Non-pigmented ciliary epithelial cell (primary cell): ENCODE results near the gene PTDSS2.
"Not testable (repeated sequence)": the region's sequence is repeated elsewhere in the genome, so short reads cannot be mapped to it uniquely, and the experiment has no call there.

ENCODE experiments used
- DNase-seq: peaks from one replicate; pipeline ENCODE4 v3.0.0-alpha.2; 2010; ENCODE audit warnings: low read depth

The PTDSS2 gene

GRCh38 chr11:413120-414081 lies 36.7 kb upstream of the PTDSS2 start:
- no peak for DNase-seq

DNA sequence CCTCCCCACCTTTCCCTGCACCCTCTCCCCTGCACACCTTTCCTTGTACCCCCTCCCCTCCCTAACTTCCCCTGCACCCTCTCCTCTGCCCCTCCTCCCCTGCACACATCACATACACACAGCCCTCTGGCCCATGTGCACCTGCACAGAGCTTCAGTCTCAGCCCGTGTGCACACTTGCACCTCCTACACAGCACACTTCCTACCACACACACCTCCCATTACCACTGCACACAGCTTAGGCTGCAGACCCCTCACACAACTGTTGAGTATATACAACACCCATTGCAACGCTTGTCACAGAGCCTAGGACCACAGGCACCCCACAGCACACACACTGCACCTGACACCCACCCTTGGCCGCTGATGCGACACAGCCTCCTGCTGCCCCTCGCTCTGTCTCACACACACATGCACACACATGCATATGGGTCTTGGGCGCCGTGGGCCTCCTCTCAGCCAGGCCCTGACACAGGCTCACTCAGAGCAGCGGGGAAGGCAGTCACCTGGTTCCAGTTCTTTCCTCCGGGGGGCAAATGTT lies 35.7 kb upstream of the PTDSS2 start:
- no peak for DNase-seq

DNA sequence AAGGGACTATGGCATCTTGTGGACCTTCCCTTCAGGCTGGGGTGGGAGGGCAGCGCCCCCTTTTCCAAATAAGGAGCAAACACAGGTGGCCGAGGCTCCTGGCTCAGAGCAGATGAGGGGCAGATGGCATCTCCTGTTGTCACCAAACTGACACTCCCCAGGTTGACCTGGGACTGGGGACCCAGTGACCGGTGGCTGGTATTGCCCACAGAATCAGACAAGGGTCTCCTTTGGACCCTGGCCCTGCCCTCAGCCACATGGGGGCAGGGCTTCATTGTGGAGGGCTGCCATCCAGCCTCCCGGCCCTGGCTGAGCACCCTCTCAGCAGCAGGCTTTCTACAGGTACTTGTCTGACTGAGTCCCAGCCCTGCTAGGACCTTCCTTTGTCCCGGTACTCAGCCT lies 34.4 kb upstream of the PTDSS2 start:
- no peak for DNase-seq

DNA sequence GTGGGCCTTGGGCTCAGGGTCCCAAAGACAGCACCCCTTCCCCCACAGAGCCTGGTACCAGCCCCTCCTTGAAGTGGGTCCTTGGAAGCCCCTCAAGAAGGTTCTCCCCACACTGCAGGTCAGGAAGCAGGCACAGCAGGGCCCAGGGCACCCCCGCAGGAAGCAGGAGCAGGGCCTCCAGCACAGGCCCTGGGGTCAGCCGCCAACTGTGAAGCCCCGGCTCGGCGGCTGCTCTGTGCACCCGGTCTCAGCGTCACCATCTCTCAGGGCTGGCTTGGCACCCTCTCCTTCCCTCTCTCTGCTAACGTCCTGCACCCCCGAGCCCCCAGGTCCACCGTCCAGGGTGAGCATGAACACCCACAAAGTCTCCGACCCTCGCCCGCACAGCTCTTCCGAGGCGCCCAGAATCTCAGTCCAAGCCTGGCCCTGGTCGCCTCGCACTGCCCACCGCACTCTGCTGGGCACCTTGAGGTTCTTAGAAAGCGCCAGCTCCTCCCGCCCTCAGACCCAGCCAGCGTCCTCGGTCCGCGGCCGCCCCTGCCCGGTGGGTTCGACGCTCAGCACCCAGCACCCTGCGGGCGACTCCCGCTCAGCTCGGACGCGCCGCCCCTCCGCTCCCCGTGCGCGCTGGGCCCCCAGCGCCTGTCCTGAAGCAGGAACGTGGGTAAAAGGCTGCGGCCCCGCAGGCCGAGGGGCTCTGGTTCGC lies 33.9 kb upstream of the PTDSS2 start:
- DNase-seq = no peak

GRCh38 chr11:416757-417621 lies 33.1 kb upstream of the PTDSS2 start:
- DNase-seq = no peak

- no peak for DNase-seq
Observed at GRCh38 chr11:417652-418342, 32.3 kb upstream of the PTDSS2 start.

DNA sequence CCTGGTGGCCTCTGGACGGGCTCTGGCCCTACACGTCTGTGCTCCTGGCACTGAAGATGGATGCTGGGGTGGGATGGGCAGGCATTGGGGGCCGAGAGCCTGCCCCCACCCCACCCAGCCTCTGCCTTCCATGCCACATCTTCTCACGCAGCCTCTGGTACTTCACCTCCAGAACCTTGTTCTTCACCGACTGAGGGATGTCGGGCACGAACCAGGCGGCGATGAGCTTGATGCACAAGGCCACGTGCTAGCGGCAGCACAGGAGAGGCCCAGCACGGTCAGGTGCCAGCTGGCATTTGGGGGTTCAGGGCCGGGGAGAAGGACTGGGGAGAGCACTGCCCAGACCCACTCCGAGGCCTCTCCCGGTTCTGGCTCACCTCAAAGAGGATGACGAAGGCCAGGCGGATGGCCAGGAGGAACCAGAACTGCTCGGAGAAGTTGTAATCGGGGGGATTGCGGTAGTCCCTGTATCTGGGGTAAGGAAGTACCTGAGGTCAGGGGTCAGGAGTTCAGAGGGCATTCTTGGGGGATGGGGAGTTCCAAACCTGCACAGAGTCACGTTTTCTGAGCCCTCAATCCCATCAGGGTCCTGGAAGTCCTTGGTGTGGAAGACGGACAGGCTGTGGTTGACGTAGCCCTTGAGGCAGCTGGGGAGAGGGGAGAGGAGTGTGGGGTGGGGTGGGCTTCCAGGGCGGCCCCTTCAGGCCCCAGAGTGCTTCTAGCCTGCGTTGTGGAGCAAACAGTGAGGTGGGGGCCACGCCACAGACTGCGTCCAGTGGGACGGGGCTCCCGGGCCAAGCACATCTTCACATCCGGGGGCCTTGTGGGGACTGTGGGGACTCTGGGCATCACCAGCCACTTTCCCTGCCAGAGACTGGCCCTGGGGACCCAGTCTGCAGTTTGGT lies 31.5 kb upstream of the PTDSS2 start:
- DNase-seq = no peak

DNA sequence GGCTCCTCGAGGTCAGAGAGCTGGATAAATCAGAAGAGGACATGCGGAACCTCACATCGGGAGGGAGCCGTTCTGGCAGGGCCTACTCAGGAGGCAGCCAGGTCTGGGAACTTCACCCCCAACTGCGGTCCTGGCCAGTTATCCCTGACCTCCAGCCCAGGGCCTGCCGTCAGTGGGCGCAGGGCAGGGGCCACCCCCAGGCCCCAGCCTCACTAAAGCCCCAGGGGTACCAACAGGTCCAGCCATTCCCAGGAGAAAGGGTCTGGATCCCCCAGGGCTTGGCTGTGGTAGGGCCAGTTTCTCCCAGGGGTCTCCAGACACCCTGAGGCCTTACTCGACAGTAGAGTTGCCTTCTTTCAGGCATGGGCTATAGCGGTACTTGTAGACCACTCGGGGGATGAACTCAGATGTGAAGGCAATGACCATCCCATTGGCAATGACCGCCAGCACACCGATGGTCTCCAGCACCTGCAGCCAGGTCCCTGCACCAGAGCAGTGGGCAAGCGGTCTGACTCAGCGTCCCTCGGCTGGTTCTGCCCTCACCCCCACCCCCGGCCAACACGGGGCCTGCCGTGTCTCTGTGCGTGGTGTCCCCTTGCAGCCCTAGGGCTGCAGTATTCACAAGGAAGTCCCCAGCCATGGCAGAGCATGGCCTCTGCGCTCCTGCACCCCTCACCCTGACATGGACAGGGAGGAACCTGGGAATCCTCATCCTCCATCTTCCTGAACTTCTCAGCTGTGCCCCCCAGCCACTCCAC lies 30.7 kb upstream of the PTDSS2 start:
- DNase-seq = no peak

- DNase-seq = no peak
Observed at GRCh38 chr11:420054-420910, 29.8 kb upstream of the PTDSS2 start.

DNA sequence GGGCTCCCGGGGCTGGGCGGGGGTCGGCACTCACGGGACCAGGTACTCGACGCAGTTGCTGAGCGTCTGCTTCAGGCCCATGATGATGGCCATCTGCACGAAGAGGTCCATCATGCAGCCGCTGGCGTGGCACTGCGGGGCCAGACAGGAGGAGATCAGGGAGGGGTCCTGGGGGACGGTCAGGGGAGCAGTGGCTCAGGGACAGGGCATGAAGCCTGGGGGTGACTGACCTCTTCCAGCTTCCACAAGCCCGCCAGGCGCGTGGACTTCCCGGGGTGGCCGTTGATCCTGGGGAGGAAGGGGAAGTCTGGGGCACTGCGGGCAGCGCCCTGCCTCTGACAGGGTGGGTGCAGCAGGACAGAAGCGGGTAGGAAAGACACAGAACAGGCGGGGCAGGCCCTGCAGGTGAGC lies 29.2 kb upstream of the PTDSS2 start:
- no peak for DNase-seq

- no peak for DNase-seq
Observed at GRCh38 chr11:422249-422656, 27.8 kb upstream of the PTDSS2 start.

DNA sequence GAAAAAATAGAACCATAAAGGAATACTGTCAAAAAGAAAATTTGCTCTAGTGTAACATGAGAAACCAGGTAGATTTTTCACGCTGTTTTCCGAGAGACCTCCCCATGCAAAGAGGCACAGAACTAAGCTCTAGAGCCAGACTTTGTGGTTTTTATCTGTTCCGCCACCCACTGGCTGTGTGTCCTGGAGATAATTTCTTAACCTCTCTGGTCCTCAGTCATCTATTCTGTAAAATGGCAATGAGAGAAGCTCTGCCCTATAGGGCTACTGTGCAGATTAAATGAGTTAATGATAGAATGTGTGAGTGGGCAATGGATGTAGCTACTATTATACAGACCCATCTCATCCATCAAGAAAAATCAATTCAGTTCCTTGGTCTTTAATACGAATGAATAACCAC lies 25.8 kb upstream of the PTDSS2 start:
- DNase-seq = no peak

DNA sequence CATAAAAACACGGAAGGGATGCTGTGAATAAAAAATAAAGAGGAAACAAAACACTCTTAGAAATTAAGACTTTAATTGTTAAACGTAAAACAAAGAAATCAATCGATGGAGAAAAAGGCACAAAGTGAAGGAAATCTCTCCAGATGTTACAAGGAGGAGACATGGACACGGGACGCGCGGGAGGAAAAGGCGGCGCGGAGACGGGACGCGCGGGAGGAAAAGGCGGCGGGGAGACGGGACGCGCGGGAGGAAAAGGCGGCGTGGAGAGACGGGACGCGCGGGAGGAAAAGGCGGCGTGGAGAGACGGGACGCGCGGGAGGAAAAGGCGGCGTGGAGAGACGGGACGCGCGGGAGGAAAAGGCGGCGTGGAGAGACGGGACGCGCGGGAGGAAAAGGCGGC lies 25.3 kb upstream of the PTDSS2 start:
- DNase-seq = not testable (repeated sequence)

DNA sequence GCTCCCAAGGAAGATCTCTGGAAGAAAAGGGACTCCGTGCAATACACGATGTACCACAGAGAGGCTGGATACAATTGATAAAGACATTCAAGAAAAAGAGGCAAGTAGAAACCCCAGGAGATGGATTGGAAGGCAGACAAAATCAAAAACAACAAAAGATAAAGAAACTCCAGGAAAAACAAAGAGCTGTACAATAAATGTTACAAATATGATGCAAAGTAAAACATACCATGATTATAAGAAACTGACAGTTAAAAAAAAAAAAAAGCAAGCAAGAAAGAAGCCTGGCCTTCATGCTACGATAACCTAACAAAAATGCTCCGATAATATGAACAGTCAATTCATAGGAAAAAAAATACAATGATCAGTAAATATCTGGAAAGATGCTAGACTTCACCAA lies 24.8 kb upstream of the PTDSS2 start:
- DNase-seq = no peak

DNA sequence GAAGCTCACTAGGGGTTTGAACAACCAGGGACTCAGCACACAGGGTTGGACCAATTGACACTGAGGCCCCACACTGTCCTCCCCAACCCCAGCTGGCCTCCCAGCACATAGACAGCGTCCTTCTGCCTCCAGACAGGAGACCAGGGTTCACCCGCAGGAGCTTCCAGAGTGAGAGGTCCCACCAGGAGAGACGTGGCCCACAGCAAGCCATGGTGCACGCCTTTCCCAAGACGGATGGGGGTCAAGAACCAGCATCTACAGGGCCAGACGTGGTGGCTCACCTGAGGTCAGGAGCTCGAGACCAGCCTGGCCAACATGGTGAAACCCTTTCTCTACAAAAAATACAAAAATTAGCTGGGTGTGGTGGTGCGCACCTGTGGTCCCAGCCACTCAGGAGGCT lies 23.2 kb upstream of the PTDSS2 start:
- DNase-seq = no peak

- no peak for DNase-seq
Observed at GRCh38 chr11:428295-428694, 21.8 kb upstream of the PTDSS2 start.

DNA sequence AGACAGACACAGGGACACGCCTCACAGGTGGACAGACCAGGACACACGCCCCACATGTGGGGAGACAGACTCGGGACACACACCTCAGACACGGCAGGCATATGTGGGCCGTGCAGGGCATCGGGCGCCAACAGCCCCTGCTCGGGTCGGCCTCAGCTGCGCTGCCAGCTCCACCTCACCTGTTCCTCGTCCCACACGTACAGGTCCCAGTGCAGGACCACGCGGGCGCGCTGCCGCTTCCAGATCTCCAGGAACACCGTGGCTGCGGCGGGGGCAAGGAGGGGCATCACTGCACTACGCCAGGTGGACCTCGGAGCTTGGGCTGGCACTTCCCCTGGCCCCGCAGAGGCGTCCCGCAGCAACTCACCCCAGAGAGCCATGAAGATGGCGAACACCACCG lies 20.7 kb upstream of the PTDSS2 start:
- no peak for DNase-seq

DNA sequence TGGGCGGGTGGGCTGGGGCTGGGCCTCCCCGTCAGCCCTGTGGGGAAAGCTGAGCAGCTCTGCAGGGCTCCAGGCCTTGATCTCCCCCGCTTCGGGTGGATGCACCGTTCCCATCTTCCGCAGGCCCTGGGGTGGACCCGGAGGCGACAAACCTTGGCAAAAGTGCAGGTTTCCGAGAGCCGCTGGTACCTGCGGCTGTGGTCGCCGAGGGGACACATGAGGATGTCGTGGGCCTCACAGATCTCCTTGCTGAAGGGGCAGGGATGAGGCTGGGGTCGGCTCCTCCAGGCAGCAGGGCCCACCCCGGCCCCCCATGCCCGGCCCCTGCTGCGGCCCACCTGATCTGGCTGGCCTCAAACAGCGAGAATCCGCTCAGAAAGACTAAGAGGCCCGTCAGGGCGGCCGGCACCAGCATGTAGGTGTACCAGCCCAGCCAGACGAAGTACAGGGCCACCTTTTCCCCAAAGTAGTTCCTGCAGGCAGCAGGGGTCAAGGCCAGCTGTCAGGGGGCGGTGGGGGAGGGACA lies 20.1 kb upstream of the PTDSS2 start:
- DNase-seq = no peak
